Fibroblast of lung (primary cell): ENCODE results near the gene AGBL3. TPM values are rescaled to one million over a fixed set of nuclear protein-coding genes. Genes with fewer than 3 reads are reported as not detected.

Experiments
- DNase-seq, 2 donors: peaks; one replicate each; pipeline versions ENCODE4 v3.0.0 to v3.0.0-alpha.2; 2010; ENCODE audit warnings: low read depth in 2 of 2
- H2AFZ ChIP-seq: 2 replicates; pipeline ENCODE4 v1.5.1; 2012; ENCODE audit warnings: low read length, control low read depth, inconsistent platforms
- H3K27ac ChIP-seq: 2 replicates; pipeline ENCODE4 v1.5.1; 2011; ENCODE audit warnings: low read length, control low read depth; ENCODE audit not compliant: insufficient read depth
- H3K27me3 ChIP-seq: 2 replicates; pipeline ENCODE4 v1.5.1; 2011; ENCODE audit warnings: mild to moderate bottlenecking, low read length; ENCODE audit not compliant: control insufficient read depth, insufficient read depth
- H3K36me3 ChIP-seq: 2 replicates; pipeline ENCODE4 v1.5.1; 2011; ENCODE audit warnings: low read length; ENCODE audit not compliant: control insufficient read depth, insufficient read depth
- H3K4me1 ChIP-seq: 2 replicates; pipeline ENCODE4 v1.5.1; 2011; ENCODE audit warnings: low read length; ENCODE audit not compliant: control insufficient read depth, insufficient read depth; ENCODE audit errors: extremely low read depth
- H3K4me2 ChIP-seq: 2 replicates; pipeline ENCODE4 v1.5.1; 2011; ENCODE audit warnings: low read length, control low read depth; ENCODE audit not compliant: insufficient read depth; ENCODE audit errors: extremely low read depth
- H3K4me3 ChIP-seq, 4 experiments: fragments of 200-600 bp in 1 of 4; sonication (generic) in 1 of 4; replicated peaks in 1 of 4; 2 replicates each; pipeline ENCODE4 v1.5.1; 2011 to 2016; ENCODE audit warnings: low read length in 4 of 4, low read depth in 3 of 4, mild to moderate bottlenecking in 3 of 4, control low read depth in 2 of 4, inconsistent platforms in 1 of 4, mixed read lengths in 1 of 4; ENCODE audit not compliant: insufficient read depth in 1 of 4; ENCODE audit errors: control extremely low read depth in 1 of 4
- H3K79me2 ChIP-seq: 2 replicates; pipeline ENCODE4 v1.5.1; 2012; ENCODE audit warnings: mild to moderate bottlenecking, low read length, inconsistent platforms; ENCODE audit not compliant: control insufficient read depth, insufficient read depth
- H3K9ac ChIP-seq: 2 replicates; pipeline ENCODE4 v1.5.1; 2011; ENCODE audit warnings: mild to moderate bottlenecking, low read length, control low read depth; ENCODE audit not compliant: insufficient read depth
- H3K9me3 ChIP-seq: 2 replicates; pipeline ENCODE4 v1.5.1; 2012; ENCODE audit warnings: low read depth, low read length; ENCODE audit not compliant: control insufficient read depth, insufficient read depth
- H4K20me1 ChIP-seq: 2 replicates; pipeline ENCODE4 v1.5.1; 2011; ENCODE audit warnings: low read length; ENCODE audit not compliant: control insufficient read depth, insufficient read depth; ENCODE audit errors: extremely low read depth
- EZH2 ChIP-seq: IDR thresholded peaks from 2 replicates; pipeline ENCODE4 v1.5.1; 2012; ENCODE audit warnings: low read length, control low read depth, mild to moderate bottlenecking; ENCODE audit errors: missing control alignments
- polyA plus RNA-seq, 2 donors: library from polyadenylated mRNA; depleted of rRNA in 1 of 2; stranded (reverse) in 1 of 2; unstranded in 1 of 2; fragments of >200 nt; gene quantifications; 2 replicates each; pipeline ENCODE4 v1.2.1, GENCODE V29; 2011 to 2012; ENCODE audit warnings: missing spikeins in 1 of 2
- total RNA-seq: library from RNA; depleted of rRNA; stranded (reverse); fragments of >200 nt; gene quantifications from 2 replicates; pipeline ENCODE4 v1.2.1, GENCODE V29; 2014
- TF ChIP-seq, protein P1 (sequence below), 2 donors: IDR thresholded peaks in 1 of 2; conservative IDR thresholded peaks in 1 of 2; 1 replicate in 1 of 2; 2 replicates in 1 of 2; pipeline ENCODE4 v1.5.1; 2011 to 2012; ENCODE audit warnings: low read length in 2 of 2, control low read depth in 1 of 2, inconsistent platforms in 1 of 2, low read depth in 1 of 2, mild to moderate bottlenecking in 1 of 2

AGBL3 gene
- total and polyA plus RNA-seq, 2 donors (not counting 1 experiment from before 2014, with no cell fraction given) = 0.56 to 1.3 TPM

DNA sequence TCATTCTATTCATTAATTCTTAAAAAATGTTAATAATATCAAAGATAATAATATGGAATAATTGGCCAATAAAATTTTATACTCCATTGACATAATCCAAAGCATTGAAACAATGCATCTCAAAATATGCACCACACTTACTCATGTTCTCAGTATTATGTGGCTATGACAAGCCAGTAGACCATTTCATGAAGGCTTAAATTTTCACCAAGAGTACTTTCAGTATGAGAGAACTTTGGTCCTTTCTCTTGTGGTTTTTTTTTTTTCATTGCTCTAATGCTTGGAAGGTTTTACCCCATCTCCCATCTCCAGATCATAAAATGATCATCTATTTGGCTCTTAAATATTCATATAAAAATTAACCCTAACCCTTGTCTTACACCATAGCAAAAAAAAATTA lies 116.1 kb downstream of the AGBL3 start:
- no peak overlapping the region for H3K9ac ChIP-seq
- H3K4me3 ChIP-seq = no peak overlapping the region
- DNase-seq = no peak
- H2AFZ ChIP-seq = no peak overlapping the region
- H3K79me2 ChIP-seq = no peaks in the 10 kb centered on the region
- no peaks in the 10 kb centered on the region for H3K9me3 ChIP-seq
- H3K27me3 ChIP-seq = no peaks in the 10 kb centered on the region
- no peaks in the 10 kb centered on the region for H4K20me1 ChIP-seq
- no peaks in the 10 kb centered on the region for H3K4me1 ChIP-seq
- TF ChIP-seq, protein P1, sequence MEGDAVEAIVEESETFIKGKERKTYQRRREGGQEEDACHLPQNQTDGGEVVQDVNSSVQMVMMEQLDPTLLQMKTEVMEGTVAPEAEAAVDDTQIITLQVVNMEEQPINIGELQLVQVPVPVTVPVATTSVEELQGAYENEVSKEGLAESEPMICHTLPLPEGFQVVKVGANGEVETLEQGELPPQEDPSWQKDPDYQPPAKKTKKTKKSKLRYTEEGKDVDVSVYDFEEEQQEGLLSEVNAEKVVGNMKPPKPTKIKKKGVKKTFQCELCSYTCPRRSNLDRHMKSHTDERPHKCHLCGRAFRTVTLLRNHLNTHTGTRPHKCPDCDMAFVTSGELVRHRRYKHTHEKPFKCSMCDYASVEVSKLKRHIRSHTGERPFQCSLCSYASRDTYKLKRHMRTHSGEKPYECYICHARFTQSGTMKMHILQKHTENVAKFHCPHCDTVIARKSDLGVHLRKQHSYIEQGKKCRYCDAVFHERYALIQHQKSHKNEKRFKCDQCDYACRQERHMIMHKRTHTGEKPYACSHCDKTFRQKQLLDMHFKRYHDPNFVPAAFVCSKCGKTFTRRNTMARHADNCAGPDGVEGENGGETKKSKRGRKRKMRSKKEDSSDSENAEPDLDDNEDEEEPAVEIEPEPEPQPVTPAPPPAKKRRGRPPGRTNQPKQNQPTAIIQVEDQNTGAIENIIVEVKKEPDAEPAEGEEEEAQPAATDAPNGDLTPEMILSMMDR (conservative IDR thresholded peaks at IDR 0.05 in 1 of 2, IDR thresholded peaks at IDR 0.05 in 1 of 2; ENCODE audit: low read depth in 1 of 2, low read length in 2 of 2) = no peak
- no peak overlapping the region for H3K4me2 ChIP-seq
- no peak overlapping the region for H3K27ac ChIP-seq
- H3K36me3 ChIP-seq = no peaks in the 10 kb centered on the region

DNA sequence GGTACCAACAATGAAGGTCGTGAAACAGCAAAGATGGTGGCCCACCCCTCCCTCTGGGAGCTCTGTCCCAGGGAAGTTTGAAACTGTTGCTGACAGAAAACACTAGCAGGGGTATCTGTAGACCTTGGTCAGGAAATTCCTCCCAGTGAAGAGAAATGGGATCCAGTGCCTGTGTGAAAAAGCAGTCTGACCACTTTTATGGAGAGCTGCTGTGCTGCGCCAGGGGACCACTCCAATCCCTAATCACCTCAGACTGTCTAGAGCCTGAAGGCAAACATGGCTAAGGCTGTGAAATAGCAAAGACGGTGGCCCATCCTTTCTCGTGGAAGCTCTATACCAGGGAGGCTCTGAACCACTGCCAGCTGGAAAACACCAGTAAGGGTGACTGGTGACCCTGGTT lies 123.3 kb downstream of the AGBL3 start:
- no peak overlapping the region for H3K4me3 ChIP-seq
- no peak overlapping the region for H3K9ac ChIP-seq
- no peak for TF ChIP-seq EZH2
- TF ChIP-seq, protein P1 (conservative IDR thresholded peaks at IDR 0.05 in 1 of 2, IDR thresholded peaks at IDR 0.05 in 1 of 2; ENCODE audit: low read depth in 1 of 2, low read length in 2 of 2) = no peak
- no peaks in the 10 kb centered on the region for H3K4me1 ChIP-seq
- no peaks in the 10 kb centered on the region for H3K36me3 ChIP-seq
- no peaks in the 10 kb centered on the region for H4K20me1 ChIP-seq
- H3K4me2 ChIP-seq = no peak overlapping the region
- H3K9me3 ChIP-seq = no peaks in the 10 kb centered on the region
- DNase-seq = no peak
- no peaks in the 10 kb centered on the region for H3K27me3 ChIP-seq
- no peak overlapping the region for H2AFZ ChIP-seq
- no peak overlapping the region for H3K27ac ChIP-seq
- H3K79me2 ChIP-seq = no peaks in the 10 kb centered on the region

DNA sequence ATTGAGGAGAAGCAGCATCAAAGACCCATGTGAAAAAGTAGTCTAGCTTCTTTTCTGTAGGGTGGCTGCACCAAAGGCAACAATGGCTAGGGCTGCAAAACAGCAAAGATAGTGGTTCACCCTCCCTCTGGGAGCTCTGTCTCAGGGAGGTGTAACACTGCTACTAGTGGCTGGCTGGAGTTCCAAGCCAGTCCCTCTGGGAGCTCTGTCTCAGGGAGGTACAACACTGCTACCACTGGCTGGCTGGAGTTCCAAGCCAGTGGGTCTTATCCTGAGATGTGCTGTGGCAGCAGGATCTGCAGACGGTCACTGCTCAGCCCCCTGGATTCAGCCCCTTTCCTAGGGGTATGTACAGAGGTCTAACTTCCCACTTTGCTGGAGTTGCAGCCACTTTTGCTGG lies 123.7 kb downstream of the AGBL3 start:
- no peak overlapping the region for H3K4me2 ChIP-seq
- TF ChIP-seq, protein P1 (conservative IDR thresholded peaks at IDR 0.05 in 1 of 2, IDR thresholded peaks at IDR 0.05 in 1 of 2; ENCODE audit: low read depth in 1 of 2, low read length in 2 of 2) = no peak
- no peak for TF ChIP-seq EZH2
- H3K79me2 ChIP-seq = no peaks in the 10 kb centered on the region
- DNase-seq = no peak
- no peaks in the 10 kb centered on the region for H3K36me3 ChIP-seq
- H3K27me3 ChIP-seq = no peaks in the 10 kb centered on the region
- H2AFZ ChIP-seq = no peak overlapping the region
- no peak overlapping the region for H3K9ac ChIP-seq
- H3K9me3 ChIP-seq = no peaks in the 10 kb centered on the region
- no peaks in the 10 kb centered on the region for H3K4me1 ChIP-seq
- H3K27ac ChIP-seq = no peak overlapping the region
- H4K20me1 ChIP-seq = no peaks in the 10 kb centered on the region
- H3K4me3 ChIP-seq = no peak overlapping the region
